HG02884 (cell line): Measurements from ENCODE around the gene UBXN10.

ENCODE experiments used
- ATAC-seq: cut with Tn5 transposase; IDR thresholded peaks from one replicate; pipeline ENCODE4 v1.9.1; 2021; ENCODE audit warnings: mild to moderate bottlenecking, moderate library complexity; ENCODE audit not compliant: unreplicated experiment

Gene UBXN10

DNA sequence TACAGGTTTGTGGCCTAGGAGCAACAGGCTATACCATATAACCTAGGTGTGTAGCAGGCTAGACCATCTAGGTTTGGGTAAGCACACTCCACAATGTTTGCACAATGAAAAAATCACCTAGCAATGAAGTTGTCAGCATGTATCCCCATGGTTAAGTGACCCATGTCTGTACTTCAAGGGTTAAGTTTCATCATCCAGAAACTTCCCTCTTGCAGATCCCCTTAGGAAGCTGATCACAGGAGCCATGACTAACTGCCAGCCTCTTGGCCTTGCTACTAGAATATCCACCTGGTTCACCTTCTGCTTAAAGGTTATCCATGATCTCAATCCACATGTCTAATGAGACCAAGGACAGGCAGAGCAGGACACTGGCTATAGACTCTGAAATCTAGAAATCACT, 3.5 kb upstream of the UBXN10 start:
- no peak for ATAC-seq

DNA sequence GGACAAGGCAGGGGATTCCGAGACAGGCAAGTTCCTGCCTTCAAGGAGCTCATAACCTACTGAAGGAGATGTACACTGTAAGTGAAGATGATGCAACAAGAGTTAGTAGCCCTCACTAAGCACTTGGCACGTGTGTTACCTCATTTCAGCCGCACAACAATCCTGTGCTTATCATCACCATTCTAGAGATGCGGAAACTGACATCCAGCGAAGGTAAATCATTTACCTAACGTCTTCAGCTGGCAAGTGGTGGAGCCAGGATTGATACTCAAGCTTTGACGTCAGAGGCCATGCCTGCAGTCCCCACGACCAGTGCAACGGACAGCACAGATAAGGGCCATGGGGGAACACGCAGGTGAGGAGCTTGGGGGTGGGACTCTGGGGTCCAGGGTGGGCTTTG, 2.9 kb upstream of the UBXN10 start:
- ATAC-seq = no peak

DNA sequence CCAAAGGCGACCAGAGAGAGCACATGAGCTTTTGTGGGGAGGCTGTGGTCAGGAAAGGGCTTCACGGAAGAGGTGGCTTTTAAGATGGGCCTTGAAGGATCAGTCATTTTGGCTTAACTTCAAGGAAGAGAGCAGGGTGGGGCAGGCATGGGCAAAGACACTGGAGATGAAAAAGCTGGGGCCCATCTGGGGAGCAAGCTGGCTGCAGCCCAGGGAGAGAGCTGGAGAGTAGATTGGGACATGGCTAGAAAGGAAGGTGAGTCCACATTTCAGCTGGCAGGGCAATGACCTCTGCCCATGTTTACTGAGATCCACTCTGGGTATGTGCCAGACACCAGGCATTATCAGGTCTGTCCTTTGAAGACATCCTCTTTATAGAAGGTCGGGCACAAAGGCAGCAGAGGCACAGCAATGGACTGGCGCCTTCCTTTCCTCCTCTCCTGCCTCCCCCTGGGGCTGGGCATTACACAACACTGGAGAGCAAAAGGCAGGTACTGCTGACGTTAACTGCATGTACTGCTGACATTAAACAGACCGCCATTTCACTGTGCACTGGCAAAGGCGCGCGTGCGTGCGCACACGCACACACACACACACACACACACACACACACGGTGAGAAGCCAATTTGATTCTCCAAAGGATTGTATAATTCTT, 2.2 kb upstream of the UBXN10 start:
- ATAC-seq = no peak

DNA sequence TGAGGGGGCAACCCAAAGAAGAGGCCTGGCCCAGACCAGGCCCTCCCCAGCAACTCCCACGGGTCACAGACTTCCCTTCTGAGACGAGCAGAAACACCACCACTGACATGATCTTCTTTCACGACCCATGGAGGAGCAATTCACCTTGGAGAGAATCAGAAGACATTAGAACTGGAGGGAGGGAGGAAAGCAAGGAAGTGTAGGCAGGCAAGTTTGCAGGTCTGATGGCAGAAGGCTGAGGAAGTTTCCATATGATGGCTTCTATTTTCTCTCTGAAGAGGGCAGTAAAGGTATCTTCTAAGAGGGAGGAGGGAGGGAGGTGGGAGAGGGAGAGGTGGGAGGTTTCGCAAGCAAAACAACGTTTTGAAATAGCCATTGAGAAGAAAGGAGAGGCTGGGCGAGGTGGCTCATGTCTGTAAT, 1.4 kb upstream of the UBXN10 start:
- ATAC-seq = no peak

DNA sequence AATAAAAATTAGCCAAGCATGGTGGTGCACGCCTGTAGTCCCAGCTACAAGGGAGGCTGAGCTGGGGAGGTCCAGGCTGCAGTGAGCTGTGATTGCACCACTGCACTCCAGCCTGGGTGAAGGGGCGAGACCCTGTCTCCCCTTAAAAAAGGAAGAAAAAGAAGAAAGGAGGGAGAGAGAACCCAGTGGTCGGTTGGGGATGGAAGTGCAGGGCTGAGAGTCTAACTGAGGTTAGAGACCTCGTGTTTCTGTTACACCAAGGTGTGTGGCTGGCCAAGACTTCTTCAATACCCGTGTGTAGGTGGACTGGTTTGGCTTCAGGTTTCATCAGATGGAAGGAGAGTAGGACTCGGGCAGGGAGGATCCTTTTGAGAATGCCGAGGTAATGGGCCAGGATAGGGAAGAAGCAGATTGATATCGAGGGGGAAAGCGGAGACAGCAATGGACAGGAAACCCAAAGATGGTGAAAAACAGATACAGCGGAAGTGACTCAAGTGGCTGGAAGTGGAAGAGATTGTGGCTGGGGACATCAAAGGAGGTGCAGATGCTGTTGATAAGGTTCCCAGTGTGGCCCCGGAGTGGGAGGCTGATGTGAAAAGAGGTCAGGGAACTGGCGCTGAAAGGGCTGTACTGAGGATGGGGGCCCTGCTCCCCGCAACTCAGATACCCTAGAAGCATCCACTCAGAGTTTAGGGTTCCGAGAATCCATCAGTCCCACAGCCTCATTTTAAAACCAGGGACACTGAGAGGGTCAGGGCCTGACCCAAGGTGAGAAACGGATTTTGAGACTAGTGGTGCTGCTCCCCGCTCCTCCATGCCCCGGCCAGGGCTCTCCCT, 681 bp upstream of the UBXN10 start:
- ATAC-seq = no peak

DNA sequence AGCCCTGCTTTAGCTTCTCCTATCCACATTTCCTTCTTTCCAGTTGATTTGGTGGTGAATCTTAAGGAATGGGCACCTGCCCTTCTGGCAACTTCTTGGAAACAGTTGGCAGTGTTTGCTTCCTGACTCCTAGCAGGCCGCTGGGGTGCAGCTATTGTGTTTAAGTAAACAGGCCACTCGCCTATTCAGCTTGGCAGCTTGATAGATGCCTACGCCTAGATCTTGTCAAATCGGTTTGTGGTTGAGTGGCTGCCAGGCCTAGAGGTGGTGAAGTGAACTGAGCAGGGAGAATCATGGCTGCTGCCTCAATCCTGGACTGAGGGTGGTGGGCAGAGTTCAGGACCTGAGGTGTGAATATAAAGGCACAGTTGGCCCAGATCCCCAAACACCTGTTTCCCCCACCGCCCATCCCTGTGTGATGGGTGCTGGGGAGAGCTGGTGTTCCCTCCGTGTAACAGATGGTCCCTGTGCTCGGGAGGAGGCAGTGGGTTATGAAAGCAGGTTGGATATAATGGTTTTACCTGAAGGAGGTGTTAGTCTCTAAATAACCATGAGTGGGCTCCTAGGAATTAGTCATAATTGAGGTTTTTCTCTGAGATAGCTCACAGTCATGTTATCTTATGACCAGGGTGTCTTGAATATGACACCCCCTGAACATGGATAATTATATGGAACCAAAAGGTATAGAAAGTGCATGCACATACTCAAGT, 1.4 kb downstream of the UBXN10 start:
- no peak for ATAC-seq

DNA sequence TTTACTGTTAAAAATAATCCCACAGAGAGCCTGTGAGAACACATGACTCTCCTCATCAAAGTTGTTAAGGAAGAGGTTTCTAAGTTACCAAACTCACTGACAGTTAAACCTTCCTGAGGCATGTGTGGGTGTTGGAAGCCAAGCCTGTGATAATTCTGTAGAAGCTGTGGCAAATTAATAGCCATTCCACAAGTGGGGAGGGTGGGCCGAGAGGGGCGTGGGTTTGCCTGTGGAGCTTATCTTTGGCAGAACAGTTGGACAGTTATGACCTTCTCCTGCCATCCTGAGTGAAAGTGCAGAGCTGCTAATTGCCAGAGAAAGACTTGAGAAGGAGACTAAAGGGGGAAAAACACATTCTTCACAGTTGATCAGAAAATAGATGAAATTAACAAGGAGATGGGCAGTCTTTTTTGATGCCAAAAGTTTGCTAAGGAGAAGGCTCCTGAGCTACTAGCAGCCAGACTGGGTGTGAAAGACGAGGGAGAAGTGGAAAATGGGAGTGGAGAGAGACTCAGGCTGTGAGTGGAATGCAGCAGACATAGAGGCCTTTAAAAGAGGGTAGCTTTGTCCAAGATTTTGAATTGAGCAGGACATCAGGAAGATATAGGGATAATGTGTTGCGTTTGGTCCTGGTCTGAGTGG, 2.0 kb downstream of the UBXN10 start:
- ATAC-seq = no peak

DNA sequence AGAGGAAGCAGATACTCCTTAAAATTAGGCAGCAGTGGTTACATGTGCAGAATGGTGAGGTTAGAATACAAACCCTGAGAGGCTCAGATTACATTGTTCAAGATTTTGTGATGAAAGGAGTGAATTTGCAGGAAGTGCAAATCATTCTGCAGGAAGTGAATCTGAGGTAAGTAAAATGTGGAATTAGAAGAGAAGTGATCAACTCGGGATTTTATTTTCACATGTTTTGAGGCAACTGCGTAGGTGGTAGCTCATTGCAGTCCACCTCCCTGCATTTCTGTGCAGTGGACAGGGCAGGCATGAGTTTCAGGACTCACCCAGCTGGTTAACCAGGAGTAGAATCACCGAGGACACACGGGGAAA, 2.5 kb downstream of the UBXN10 start:
- ATAC-seq = no peak

DNA sequence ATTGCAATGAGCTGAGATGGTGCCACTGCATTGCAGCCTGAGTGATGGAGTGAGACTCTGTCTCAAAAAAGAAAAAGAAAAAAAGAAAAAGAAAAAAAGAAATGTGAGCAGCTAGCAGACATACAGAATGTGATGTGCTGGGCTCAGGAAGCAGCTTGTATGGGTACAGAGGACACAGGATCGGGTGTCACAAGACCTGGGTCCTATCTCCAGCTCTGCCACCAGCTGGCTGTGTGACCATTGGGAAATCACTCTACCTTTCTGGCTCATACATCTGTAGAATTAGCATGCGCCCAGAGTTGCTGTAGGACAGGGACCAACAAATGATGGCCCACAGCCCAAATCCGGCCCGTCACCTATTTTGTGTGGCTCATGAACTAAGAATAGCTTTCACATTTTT, 3.8 kb downstream of the UBXN10 start:
- no peak for ATAC-seq

DNA sequence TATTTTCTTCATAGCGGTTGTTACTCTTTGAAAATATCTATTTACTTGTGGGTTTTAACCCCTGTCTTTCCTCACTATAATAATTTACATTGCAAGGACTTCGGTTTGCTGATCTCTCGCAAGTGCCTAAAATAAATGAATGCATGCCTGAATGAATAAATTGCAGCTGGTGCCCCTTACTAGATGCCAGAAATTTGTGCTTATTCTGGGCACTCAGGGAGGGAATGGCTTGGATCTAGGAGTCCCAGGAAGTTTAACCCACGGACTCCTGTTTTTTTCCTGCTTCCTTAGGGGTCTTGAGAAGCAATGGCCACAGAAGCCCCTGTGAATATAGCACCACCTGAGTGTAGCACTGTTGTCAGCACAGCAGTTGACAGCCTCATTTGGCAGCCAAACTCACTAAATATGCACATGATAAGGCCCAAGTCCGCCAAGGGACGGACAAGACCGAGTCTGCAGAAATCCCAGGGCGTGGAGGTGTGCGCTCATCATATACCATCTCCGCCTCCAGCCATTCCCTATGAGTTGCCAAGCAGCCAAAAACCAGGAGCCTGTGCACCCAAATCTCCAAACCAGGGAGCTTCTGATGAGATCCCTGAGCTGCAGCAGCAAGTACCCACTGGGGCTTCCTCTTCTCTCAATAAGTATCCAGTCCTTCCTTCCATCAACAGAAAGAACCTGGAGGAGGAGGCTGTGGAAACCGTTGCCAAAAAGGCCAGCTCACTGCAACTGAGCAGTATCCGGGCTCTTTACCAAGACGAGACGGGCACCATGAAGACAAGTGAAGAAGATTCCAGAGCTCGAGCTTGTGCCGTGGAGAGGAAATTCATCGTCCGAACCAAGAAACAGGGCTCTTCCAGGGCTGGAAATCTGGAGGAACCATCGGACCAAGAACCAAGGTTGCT, 4.6 kb downstream of the UBXN10 start:
- no peak for ATAC-seq

DNA sequence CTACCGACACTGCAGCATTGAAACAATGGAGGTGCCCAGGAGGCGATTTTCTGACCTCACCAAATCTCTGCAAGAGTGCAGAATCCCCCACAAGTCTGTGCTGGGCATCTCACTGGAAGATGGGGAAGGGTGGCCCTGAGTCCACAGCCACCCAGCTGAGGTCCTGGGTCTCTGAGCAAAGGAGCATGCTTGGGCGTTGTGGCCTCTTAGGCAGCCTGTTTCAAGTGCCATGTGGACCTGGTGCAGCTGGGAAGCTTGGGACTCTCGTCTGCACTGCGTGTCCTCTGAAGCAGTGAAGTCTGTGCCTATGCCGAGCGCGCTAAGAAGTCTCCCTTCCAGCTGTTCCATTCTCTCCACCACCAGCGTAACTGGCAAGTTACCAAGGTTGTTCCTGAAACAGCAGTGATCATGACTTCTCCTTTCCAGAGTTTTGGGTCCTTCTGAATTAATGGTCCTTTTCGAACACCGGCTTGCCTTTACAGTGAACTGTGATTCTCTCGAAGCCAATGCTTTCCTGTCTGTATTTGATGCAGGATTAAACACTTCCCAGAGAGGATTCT, 5.5 kb downstream of the UBXN10 start:
- no peak for ATAC-seq

DNA sequence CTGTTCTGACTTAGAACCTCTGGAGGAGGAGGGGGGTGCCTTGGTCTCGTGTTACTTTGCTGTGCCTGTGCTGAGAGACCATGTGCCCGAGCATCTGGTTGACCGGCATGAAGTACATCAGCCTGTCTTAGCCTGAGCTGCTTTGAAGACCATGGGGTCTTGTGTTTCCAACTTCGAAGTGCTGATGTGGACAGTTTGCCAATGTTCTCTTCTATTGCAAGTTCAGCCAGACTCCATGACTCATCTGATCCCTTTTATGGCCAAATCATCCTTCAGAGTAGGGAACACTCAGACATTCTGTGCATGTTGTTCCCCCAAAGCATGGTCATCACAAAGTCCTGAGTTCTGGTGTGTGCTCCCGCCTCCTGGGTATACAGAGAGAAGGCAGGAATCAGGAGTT, 6.5 kb downstream of the UBXN10 start:
- no peak for ATAC-seq

DNA sequence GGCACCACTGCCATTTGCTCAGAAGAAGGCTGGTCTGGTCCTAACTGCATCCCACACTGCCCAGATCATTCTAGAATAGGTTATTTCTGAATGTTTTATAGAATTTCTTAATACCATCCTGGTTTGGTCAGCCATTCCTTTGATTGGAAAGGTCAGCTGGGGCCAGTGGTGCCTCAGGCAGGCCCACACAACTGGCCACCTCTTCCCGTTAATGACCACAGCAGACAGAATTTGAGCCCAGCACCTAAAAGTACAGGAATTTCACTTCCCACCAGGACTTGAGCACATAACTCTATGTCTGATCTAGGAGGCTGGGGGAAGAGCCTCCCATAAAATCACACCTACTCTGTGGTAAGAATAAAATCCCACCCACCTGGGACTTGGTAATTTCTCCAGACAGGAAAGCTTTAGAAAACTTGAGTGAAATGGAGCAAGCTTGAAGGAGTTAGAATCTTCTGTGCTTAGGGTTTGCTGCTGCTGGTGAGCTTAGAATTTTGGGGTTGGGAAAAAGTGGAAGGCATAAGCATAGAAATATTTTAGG, 7.0 kb downstream of the UBXN10 start:
- ATAC-seq = no peak

DNA sequence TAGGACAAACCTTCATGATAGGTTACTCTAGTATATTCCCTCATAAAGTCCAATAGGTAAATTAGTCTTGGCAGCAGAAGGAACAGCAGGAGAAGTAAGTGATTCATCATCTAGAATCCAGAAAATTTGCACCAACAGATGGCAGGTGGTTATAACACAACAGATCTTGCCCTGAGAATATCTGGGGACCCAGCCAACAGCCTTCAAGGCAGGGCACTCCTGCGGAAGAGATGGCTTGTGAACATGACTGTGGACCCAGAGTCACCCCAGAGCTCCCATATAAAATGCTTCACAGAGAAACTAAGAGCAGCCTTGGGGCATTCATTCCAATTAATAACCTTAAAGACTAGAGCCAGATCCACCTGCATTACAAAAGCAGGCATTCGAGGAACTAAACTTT, 8.3 kb downstream of the UBXN10 start:
- no peak for ATAC-seq

DNA sequence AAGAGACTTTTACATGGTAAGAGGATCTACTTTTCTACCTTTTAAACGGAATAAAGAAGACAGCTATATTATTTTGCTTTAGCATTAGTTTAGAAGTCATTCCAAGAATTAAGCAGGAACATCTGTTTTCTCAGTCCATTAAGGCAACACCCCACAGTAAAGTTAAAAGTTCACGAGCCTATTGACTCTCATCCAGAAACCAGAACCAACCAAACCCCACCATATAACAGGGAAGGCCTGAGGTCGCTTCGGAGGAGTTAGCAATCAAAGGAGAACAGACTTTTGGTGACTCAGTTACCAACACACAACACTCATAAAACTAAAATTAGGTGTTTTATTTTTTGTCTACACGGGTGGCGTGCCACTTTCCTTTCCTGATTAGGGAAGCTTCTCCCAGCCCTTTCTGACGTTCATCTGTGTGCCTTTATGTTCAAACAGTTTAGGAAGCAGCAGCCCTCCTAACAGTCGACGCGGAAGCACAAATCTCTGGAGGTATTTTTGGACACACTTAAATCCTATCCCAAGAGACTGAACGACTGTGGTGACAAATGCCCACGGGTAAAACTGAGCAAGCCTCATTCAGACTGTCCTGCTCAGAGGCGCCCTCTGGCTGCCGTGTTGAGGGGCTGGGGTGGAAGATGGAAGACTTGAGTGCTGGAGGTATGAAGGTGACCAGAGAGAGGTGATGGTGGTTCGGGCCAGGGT, 9.0 kb downstream of the UBXN10 start:
- no peak for ATAC-seq

DNA sequence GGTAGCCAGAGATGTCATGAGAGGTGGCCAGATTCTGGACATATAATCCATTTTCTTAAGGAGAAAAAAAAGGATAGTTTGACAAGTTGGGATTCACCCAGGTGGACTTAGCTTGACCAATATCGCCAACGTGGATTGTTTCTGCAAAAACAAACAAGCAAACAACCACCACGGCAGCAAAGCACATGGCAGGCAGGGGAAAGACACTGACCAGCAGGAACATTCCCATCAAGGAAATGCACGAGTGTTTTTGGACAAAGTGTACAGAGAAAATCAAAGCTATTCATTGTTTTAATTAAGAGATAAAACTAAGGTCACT, 9.5 kb downstream of the UBXN10 start:
- no peak for ATAC-seq

DNA sequence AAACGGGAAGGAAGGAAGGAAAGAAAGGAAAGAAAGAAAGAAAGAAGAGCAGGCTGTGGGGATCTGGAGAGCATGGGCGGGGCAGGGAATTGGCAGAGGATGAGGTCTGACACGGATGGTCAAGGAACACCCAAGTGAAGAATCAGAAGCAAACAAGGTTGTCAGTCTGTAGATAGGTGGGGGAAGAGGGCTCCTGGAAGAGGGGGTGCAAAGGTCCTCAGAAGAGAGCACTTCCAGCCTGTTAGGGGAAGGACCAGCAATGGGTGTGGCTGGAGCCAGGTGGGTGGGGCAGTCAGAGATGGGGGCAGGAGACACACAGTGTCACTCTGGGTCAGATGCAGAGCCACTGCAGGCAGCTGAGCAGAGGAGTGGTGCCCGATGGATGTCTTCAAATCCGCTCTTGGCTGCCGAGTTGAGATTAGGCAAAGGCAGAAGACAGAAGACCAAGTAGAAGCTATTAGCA, 11.5 kb downstream of the UBXN10 start:
- ATAC-seq = no peak

DNA sequence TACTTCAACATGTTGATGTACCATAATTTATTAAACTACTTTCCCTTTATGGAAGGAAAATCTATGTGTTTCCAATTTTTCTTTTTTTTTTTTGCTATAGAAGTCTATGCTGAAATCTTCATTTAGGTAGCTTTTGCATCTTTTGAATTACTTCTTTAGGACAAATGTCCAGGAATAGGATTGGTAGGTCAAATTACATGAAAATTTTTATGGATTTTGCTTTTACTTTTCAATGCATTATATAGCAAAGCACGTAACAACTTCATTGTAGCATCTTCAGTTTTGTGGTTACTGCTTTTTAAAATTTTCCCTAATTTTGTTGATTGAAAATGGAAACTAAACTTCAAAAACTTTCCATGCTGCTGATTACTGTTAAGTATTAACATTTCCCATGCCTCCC, 12.4 kb downstream of the UBXN10 start:
- ATAC-seq = no peak

DNA sequence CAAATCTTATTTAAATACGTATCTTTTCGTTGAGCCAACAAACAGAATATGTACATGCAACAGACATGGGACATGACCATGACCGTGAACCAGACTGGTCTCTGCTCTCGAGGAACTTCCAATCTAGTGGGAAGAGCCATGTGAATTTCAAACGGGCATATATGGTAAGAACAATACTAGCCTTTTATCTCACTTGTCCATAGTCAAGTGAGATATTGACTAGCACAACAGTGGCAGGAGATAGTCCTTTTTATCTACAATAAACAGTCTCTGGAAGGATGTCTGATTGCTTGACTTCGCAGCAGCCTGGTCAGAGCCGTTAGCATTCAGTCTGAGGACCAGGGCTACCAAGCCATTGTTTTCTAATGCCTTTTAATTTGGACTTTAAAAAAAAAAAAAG, 13.0 kb downstream of the UBXN10 start:
- ATAC-seq = no peak
